Fibroblast of skin of right quadriceps (primary cell): ENCODE data around the gene TTLL10.
"Not testable (repeated sequence)": the region's sequence is repeated elsewhere in the genome, so short reads cannot be mapped to it uniquely, and the experiment has no call there.

Experiments
- DNase-seq: peaks from one replicate; pipeline ENCODE4 v3.0.0-alpha.2; 2013

The TTLL10 gene

GRCh38 chr1:1189111-1189510, 15.4 kb downstream of the TTLL10 start:
- no peak for DNase-seq

GRCh38 chr1:1191734-1192133, 18.1 kb downstream of the TTLL10 start:
- DNase-seq, result no peak

- no peak for DNase-seq
Observed at GRCh38 chr1:1194723-1195122, 21.0 kb downstream of the TTLL10 start.

GRCh38 chr1:1195726-1196125, 22.0 kb downstream of the TTLL10 start:
- not testable (repeated sequence) for DNase-seq

GRCh38 chr1:1196431-1197187, 22.9 kb downstream of the TTLL10 start:
- DNase-seq, result no peak

GRCh38 chr1:1197188-1197500, 23.5 kb downstream of the TTLL10 start:
- DNase-seq, result no peak

- no peak for DNase-seq
Observed at GRCh38 chr1:1197551-1198422, 24.1 kb downstream of the TTLL10 start.

GRCh38 chr1:1198423-1199140, 24.9 kb downstream of the TTLL10 start:
- DNase-seq, result no peak

GRCh38 chr1:1199141-1199960, 25.7 kb downstream of the TTLL10 start:
- no peak for DNase-seq

- DNase-seq, result no peak
Observed at GRCh38 chr1:1199961-1200875, 26.5 kb downstream of the TTLL10 start.

GRCh38 chr1:1200876-1201810, 27.5 kb downstream of the TTLL10 start:
- peak; percentile 14 for DNase-seq

- DNase-seq, result no peak
Observed at GRCh38 chr1:1202831-1203560, 29.3 kb downstream of the TTLL10 start.

- DNase-seq, result no peak
Observed at GRCh38 chr1:1203561-1204424, 30.1 kb downstream of the TTLL10 start.

GRCh38 chr1:1204425-1204920, 30.8 kb downstream of the TTLL10 start:
- no peak for DNase-seq

- DNase-seq, result no peak
Observed at GRCh38 chr1:1204998-1205768, 31.5 kb downstream of the TTLL10 start.

- DNase-seq, result no peak
Observed at GRCh38 chr1:1205769-1206375, 32.2 kb downstream of the TTLL10 start.

GRCh38 chr1:1206376-1206965, 32.8 kb downstream of the TTLL10 start, which contains the start of gene TNFRSF18:
TSS of gene TNFRSF18 (minus strand) at chr1:1206592. CDS start at chr1:1206571, 21 bp downstream.
- DNase-seq, result no peak
